ENCODE measurements around the gene SPATC1L. TPM values are rescaled to one million over a fixed set of nuclear protein-coding genes. Genes with fewer than 3 reads are reported as not detected.

SPATC1L gene
- total and polyA plus RNA-seq, 2 of the 8 experiments (the other 6 are each of a cell fraction or from before 2014, with no cell fraction given) = 24.9 to 50.0 TPM

GRCh38 chr21:46129846-46130651 lies 54.2 kb downstream of the SPATC1L start (continued):
- TF ChIP-seq E2F6 (IDR thresholded peaks at IDR 0.05) (no peak), BACH1 (IDR thresholded peaks at IDR 0.05; ENCODE audit: low read length) (no peak)
